H9 (cell line): Measurements from ENCODE around the gene TSC2. TPM values are rescaled to one million over a fixed set of nuclear protein-coding genes. Genes with fewer than 3 reads are reported as not detected.

Experiments
- DNase-seq: peaks from one replicate; pipeline ENCODE4 v3.0.0-alpha.2; 2017
- H2AFZ ChIP-seq: one replicate; pipeline ENCODE4 v1.6.1; 2013; ENCODE audit warnings: mild to moderate bottlenecking, low read length, control low read depth, moderate library complexity
- H2AK5ac ChIP-seq: 2 replicates; pipeline ENCODE4 v1.6.1; 2013; ENCODE audit warnings: low read length, control low read depth, mixed read lengths; ENCODE audit not compliant: insufficient read length
- H2BK120ac ChIP-seq: one replicate; pipeline ENCODE4 v1.6.1; 2013; ENCODE audit warnings: low read depth, mild to moderate bottlenecking, low read length, control low read depth, inconsistent platforms; ENCODE audit not compliant: poor library complexity, severe bottlenecking
- H2BK12ac ChIP-seq: 2 replicates; pipeline ENCODE4 v1.6.1; 2013; ENCODE audit warnings: low read length, control low read depth, mixed read lengths, low read depth; ENCODE audit not compliant: insufficient read length
- H2BK15ac ChIP-seq: 2 replicates; pipeline ENCODE4 v1.6.1; 2013; ENCODE audit warnings: low read depth, low read length, control low read depth
- H2BK20ac ChIP-seq: one replicate; pipeline ENCODE4 v1.6.1; 2013; ENCODE audit warnings: low read depth, mild to moderate bottlenecking, low read length, control low read depth, inconsistent platforms; ENCODE audit not compliant: poor library complexity, severe bottlenecking
- H2BK5ac ChIP-seq: 2 replicates; pipeline ENCODE4 v1.6.1; 2013; ENCODE audit warnings: low read length, control low read depth, mixed read lengths; ENCODE audit not compliant: insufficient read length
- H3K14ac ChIP-seq: 2 replicates; pipeline ENCODE4 v1.6.1; 2013; ENCODE audit warnings: low read length, control low read depth; ENCODE audit not compliant: insufficient read depth
- H3K18ac ChIP-seq: 2 replicates; pipeline ENCODE4 v1.6.1; 2013; ENCODE audit warnings: low read depth, mild to moderate bottlenecking, mixed read lengths, low read length, control low read depth; ENCODE audit not compliant: insufficient read length
- H3K23ac ChIP-seq: 2 replicates; pipeline ENCODE4 v1.6.1; 2013; ENCODE audit warnings: low read length, control low read depth, mixed read lengths, low read depth; ENCODE audit not compliant: insufficient read length
- H3K23me2 ChIP-seq: 2 replicates; pipeline ENCODE4 v1.6.1; 2013; ENCODE audit warnings: low read depth, mild to moderate bottlenecking, mixed read lengths, low read length, control low read depth; ENCODE audit not compliant: insufficient read length, poor library complexity, severe bottlenecking
- H3K27ac ChIP-seq: 2 replicates; pipeline ENCODE4 v1.5.1; 2013; ENCODE audit warnings: low read length, control low read depth, mixed read lengths, low read depth; ENCODE audit not compliant: insufficient read length
- H3K27me3 ChIP-seq: 2 replicates; pipeline ENCODE4 v1.6.1; 2013; ENCODE audit warnings: low read length, control low read depth, inconsistent platforms; ENCODE audit not compliant: insufficient read depth
- H3K4ac ChIP-seq: 2 replicates; pipeline ENCODE4 v1.6.1; 2013; ENCODE audit warnings: low read depth, mild to moderate bottlenecking, control low read depth, inconsistent platforms, low read length, moderate library complexity
- H3K4me1 ChIP-seq: 2 replicates; pipeline ENCODE4 v1.6.1; 2013; ENCODE audit warnings: low read length, control low read depth, inconsistent platforms; ENCODE audit not compliant: insufficient read depth
- H3K4me2 ChIP-seq: 2 replicates; pipeline ENCODE4 v1.6.1; 2013; ENCODE audit warnings: low read length, control low read depth, mixed read lengths; ENCODE audit not compliant: insufficient read length, insufficient read depth
- H3K56ac ChIP-seq: 2 replicates; pipeline ENCODE4 v1.6.1; 2013; ENCODE audit warnings: low read depth, mild to moderate bottlenecking, mixed read lengths, low read length, control low read depth; ENCODE audit not compliant: insufficient read length
- H3K79me1 ChIP-seq: 2 replicates; pipeline ENCODE4 v1.6.1; 2013; ENCODE audit warnings: low read depth, mild to moderate bottlenecking, moderate library complexity, low read length, control low read depth, inconsistent platforms; ENCODE audit not compliant: insufficient read depth, poor library complexity, severe bottlenecking
- H3K79me2 ChIP-seq: 2 replicates; pipeline ENCODE4 v1.6.1; 2013; ENCODE audit warnings: low read length, control low read depth, inconsistent platforms; ENCODE audit not compliant: insufficient read depth
- H3K9ac ChIP-seq: 2 replicates; pipeline ENCODE4 v1.6.1; 2013; ENCODE audit warnings: low read length, control low read depth, mixed read lengths; ENCODE audit not compliant: insufficient read length; ENCODE audit errors: extremely low read depth
- H3K9me3 ChIP-seq: one replicate; pipeline ENCODE4 v1.6.1; 2013; ENCODE audit warnings: low read depth, low read length, inconsistent platforms; ENCODE audit not compliant: control insufficient read depth
- H3T11ph ChIP-seq: one replicate; pipeline ENCODE4 v1.6.1; 2013; ENCODE audit warnings: mild to moderate bottlenecking, low read length, control low read depth, inconsistent platforms
- H4K20me1 ChIP-seq: one replicate; pipeline ENCODE4 v1.6.1; 2013; ENCODE audit not compliant: control insufficient read depth, insufficient read length, insufficient read depth
- H4K5ac ChIP-seq: 2 replicates; pipeline ENCODE4 v1.6.1; 2013; ENCODE audit warnings: low read depth, mild to moderate bottlenecking, mixed read lengths, low read length, control low read depth; ENCODE audit not compliant: insufficient read length
- H4K8ac ChIP-seq: replicated peaks from 2 replicates; pipeline ENCODE4 v1.6.1; 2013; ENCODE audit warnings: low read length, control low read depth, mixed read lengths, low read depth; ENCODE audit not compliant: insufficient read length
- H4K91ac ChIP-seq: 2 replicates; pipeline ENCODE4 v1.6.1; 2013; ENCODE audit warnings: low read depth, mild to moderate bottlenecking, moderate library complexity, mixed read lengths, low read length, control low read depth; ENCODE audit not compliant: insufficient read length
- H3K27ac Mint-ChIP-seq, 3 experiments: 2 replicates in 2 of 3; 3 replicates in 1 of 3; pipeline ENCODE4 v1.8.0; 2020 to 2021; ENCODE audit warnings: mixed read lengths in 3 of 3, mild to moderate bottlenecking in 1 of 3, moderate library complexity in 1 of 3
- H3K27me3 Mint-ChIP-seq: 2 replicates; pipeline ENCODE4 v1.8.0; 2021; ENCODE audit warnings: low read depth, mild to moderate bottlenecking, moderate library complexity, mixed read lengths
- H3K36me3 Mint-ChIP-seq, 3 experiments: 2 replicates in 2 of 3; 3 replicates in 1 of 3; pipeline ENCODE4 v1.8.0; 2020 to 2021; ENCODE audit warnings: low read depth in 3 of 3, mixed read lengths in 3 of 3; ENCODE audit not compliant: insufficient read depth in 1 of 3
- H3K4me1 Mint-ChIP-seq, 2 experiments: 2 replicates each; pipeline ENCODE4 v1.8.0; 2020; ENCODE audit warnings: mixed read lengths in 2 of 2
- H3K4me3 Mint-ChIP-seq, 2 experiments: 2 replicates in 1 of 2; 3 replicates in 1 of 2; pipeline ENCODE4 v1.8.0; 2020 to 2021; ENCODE audit warnings: mild to moderate bottlenecking in 2 of 2, mixed read lengths in 2 of 2, moderate library complexity in 1 of 2
- H3K9me3 Mint-ChIP-seq, 2 experiments: 2 replicates in 1 of 2; 3 replicates in 1 of 2; pipeline ENCODE4 v1.8.0; 2020; ENCODE audit warnings: mild to moderate bottlenecking in 2 of 2, mixed read lengths in 2 of 2, moderate library complexity in 1 of 2
- CTCF ChIP-seq: fragments of 200-600 bp; sonication (generic); conservative IDR thresholded peaks from 3 replicates; pipeline ENCODE4 v1.8.0; 2021; ENCODE audit warnings: antibody characterized with exemption, mild to moderate bottlenecking
- WGBS: extraction: QIAGEN DNeasy Blood & Tissue Kit; methylation state at CpG from one replicate; pipeline ENCODE4 v1.1.7; 2013; ENCODE audit warnings: missing lambda C conversion rate, low lambda C conversion rate, mixed read lengths; ENCODE audit not compliant: insufficient read length; ENCODE audit errors: extremely low coverage; 5-methylcytosine and 5-hydroxymethylcytosine counted together
- total RNA-seq: library from RNA; stranded (reverse); gene quantifications from 2 replicates; pipeline ENCODE4 v1.2.1, GENCODE V29; 2021

TSC2 gene
- total RNA-seq, 1 experiment from 2014 or later: 122 TPM

GRCh38 chr16:2092866-2093265, 45.1 kb downstream of the TSC2 start:
- no peaks in the 10 kb centered on the region for H3K27me3 ChIP-seq
- no peaks in the 10 kb centered on the region for H3K79me2 ChIP-seq
- Mint-ChIP-seq H3K4me1 (no peaks in the 10 kb centered on the region), H3K36me3 (peaks cover 0 to 24% (median 21%) of the 10 kb centered on the region in 3 experiments; a peak in 6 of 7 replicates), H3K9me3 (no peaks in the 10 kb centered on the region), H3K4me3 (peak overlapping the region in 1 of 2 experiments; percentile 35; a peak in 1 of 5 replicates), H3K27me3 (no peaks in the 10 kb centered on the region), H3K27ac (no peak overlapping the region; a peak in 1 of 7 replicates)
- no peak overlapping the region for H2BK15ac ChIP-seq
- no peak overlapping the region for H3K23ac ChIP-seq
- no peak overlapping the region for H3K56ac ChIP-seq
- no peak overlapping the region for H3K4ac ChIP-seq
- WGBS: no CpG with 5 or more reads among the region's 13 CpGs
- H3K4me1 ChIP-seq: no peaks in the 10 kb centered on the region
- no peak overlapping the region for H3K9ac ChIP-seq
- H3K23me2 ChIP-seq: no peaks in the 10 kb centered on the region
- no peak for DNase-seq
- no peak overlapping the region for H2BK120ac ChIP-seq
- no peak overlapping the region for H2BK5ac ChIP-seq
- no peak overlapping the region for H4K5ac ChIP-seq
- H3K18ac ChIP-seq: no peak overlapping the region
- no peak overlapping the region for H2BK20ac ChIP-seq
- H3K4me2 ChIP-seq: no peak overlapping the region
- no peak overlapping the region for H3K27ac ChIP-seq
- no peak overlapping the region for H2BK12ac ChIP-seq
- no peaks in the 10 kb centered on the region for H3K9me3 ChIP-seq
- TF ChIP-seq CTCF: no peak
- H2AK5ac ChIP-seq: no peak overlapping the region
- H4K20me1 ChIP-seq: no peaks in the 10 kb centered on the region
- H3K14ac ChIP-seq: no peak overlapping the region
- H4K91ac ChIP-seq: no peak overlapping the region
- H2AFZ ChIP-seq: no peak overlapping the region
- H3K79me1 ChIP-seq: no peaks in the 10 kb centered on the region
- no peak overlapping the region for H4K8ac ChIP-seq
- no peak overlapping the region for H3T11ph ChIP-seq
